IMR-90 (cell line): ENCODE measurements around the gene COL4A2. TPM values are rescaled to one million over a fixed set of nuclear protein-coding genes. Genes with fewer than 3 reads are reported as not detected.

Experiments used
- ATAC-seq: fragments of 200-7000 bp; cut with Tn5 transposase; 2 replicates; pipeline ENCODE4 v1.9.1; 2020; ENCODE audit warnings: low read depth, mild to moderate bottlenecking, moderate library complexity
- BruUV-seq: library from RNA; stranded (reverse); fragments of 400-500 nt; replicated peaks from 2 replicates; lab custom pipeline; 2021; lab: Mats Ljungman, UMichigan
- CTCF ChIA-PET: fragments of 300-600 bp; formaldehyde crosslinking; extraction: SDS; loops from one replicate; lab custom pipeline; 2021; ENCODE audit warnings: antibody characterized with exemption; lab: Yijun Ruan, JAX
- POLR2A ChIA-PET: fragments of 300-600 bp; sonication (Branson Sonifier 250); formaldehyde crosslinking; loops from one replicate; lab custom pipeline; 2022; ENCODE audit warnings: antibody characterized with exemption; ENCODE audit not compliant: unreplicated experiment; lab: Charles Lee
- DNase-seq: peaks from one replicate; pipeline ENCODE4 v3.0.0; 2013
- H2AFZ ChIP-seq: replicated peaks from 2 replicates; pipeline ENCODE3; 2013; ENCODE audit warnings: low read length, mild to moderate bottlenecking; ENCODE audit not compliant: poor library complexity
- H2AK5ac ChIP-seq: 2 replicates; pipeline ENCODE4 v1.6.1; 2013; ENCODE audit warnings: low read depth, low read length, inconsistent platforms
- H2AK9ac ChIP-seq: replicated peaks from 2 replicates; pipeline ENCODE3; 2013; ENCODE audit warnings: mild to moderate bottlenecking, low read depth, low read length, moderate library complexity; ENCODE audit not compliant: poor library complexity
- H2BK120ac ChIP-seq: 2 replicates; pipeline ENCODE4 v1.6.1; 2013; ENCODE audit warnings: low read depth, low read length, inconsistent platforms
- H2BK15ac ChIP-seq: 3 replicates; pipeline ENCODE4 v1.6.1; 2013; ENCODE audit warnings: low read depth, low read length, inconsistent platforms
- H2BK20ac ChIP-seq: 2 replicates; pipeline ENCODE4 v1.6.1; 2013; ENCODE audit warnings: low read depth, mild to moderate bottlenecking, inconsistent platforms, low read length, moderate library complexity
- H2BK5ac ChIP-seq: 2 replicates; pipeline ENCODE4 v1.6.1; 2013; ENCODE audit warnings: mild to moderate bottlenecking, low read depth, low read length, inconsistent platforms; ENCODE audit not compliant: poor library complexity, severe bottlenecking
- H3K14ac ChIP-seq: replicated peaks from 2 replicates; pipeline ENCODE4 v1.6.1; 2013; ENCODE audit warnings: low read depth, low read length, inconsistent platforms
- H3K18ac ChIP-seq: 2 replicates; pipeline ENCODE4 v1.6.1; 2013; ENCODE audit warnings: low read depth, low read length, control low read depth
- H3K23ac ChIP-seq: 2 replicates; pipeline ENCODE4 v1.6.1; 2013; ENCODE audit warnings: low read depth, low read length, inconsistent platforms
- H3K27ac ChIP-seq: 2 replicates; pipeline ENCODE4 v1.5.1; 2013; ENCODE audit warnings: mild to moderate bottlenecking, control low read depth, low read length; ENCODE audit not compliant: insufficient read depth
- H3K27me3 ChIP-seq: 2 replicates; pipeline ENCODE4 v1.6.1; 2013; ENCODE audit warnings: low read length; ENCODE audit not compliant: control insufficient read depth, insufficient read depth
- H3K36me3 ChIP-seq: 2 replicates; pipeline ENCODE4 v1.6.1; 2013; ENCODE audit warnings: low read length, mixed read lengths; ENCODE audit not compliant: control insufficient read depth, insufficient read depth
- H3K4ac ChIP-seq: 2 replicates; pipeline ENCODE4 v1.6.1; 2013; ENCODE audit warnings: low read depth, low read length, inconsistent platforms
- H3K4me1 ChIP-seq: 2 replicates; pipeline ENCODE4 v1.6.1; 2013; ENCODE audit warnings: low read length, mixed read lengths; ENCODE audit not compliant: control insufficient read depth, insufficient read depth
- H3K4me2 ChIP-seq: 2 replicates; pipeline ENCODE4 v1.6.1; 2013; ENCODE audit warnings: low read depth, mild to moderate bottlenecking, control low read depth, low read length, moderate library complexity
- H3K4me3 ChIP-seq: 2 replicates; pipeline ENCODE4 v1.5.1; 2013; ENCODE audit warnings: low read depth, mild to moderate bottlenecking, control low read depth, low read length, moderate library complexity; ENCODE audit not compliant: insufficient read depth
- H3K56ac ChIP-seq: 2 replicates; pipeline ENCODE4 v1.6.1; 2013; ENCODE audit warnings: low read length, inconsistent platforms; ENCODE audit not compliant: insufficient read depth; ENCODE audit errors: extremely low read depth
- H3K79me1 ChIP-seq, 2 experiments: 2 replicates each; pipeline ENCODE4 v1.6.1; 2013; ENCODE audit warnings: low read length in 2 of 2, inconsistent platforms in 1 of 2, low read depth in 1 of 2
- H3K9ac ChIP-seq: 2 replicates; pipeline ENCODE4 v1.6.1; 2013; ENCODE audit warnings: low read depth, low read length, control low read depth
- H3K9me1 ChIP-seq: 2 replicates; pipeline ENCODE4 v1.6.1; 2013; ENCODE audit warnings: low read length, inconsistent platforms; ENCODE audit not compliant: insufficient read depth
- H3K9me3 ChIP-seq: 2 replicates; pipeline ENCODE4 v1.6.1; 2013; ENCODE audit warnings: low read length; ENCODE audit not compliant: control insufficient read depth, insufficient read depth
- H4K20me1 ChIP-seq: 2 replicates; pipeline ENCODE4 v1.6.1; 2013; ENCODE audit warnings: low read length, inconsistent platforms; ENCODE audit not compliant: insufficient read depth
- H4K5ac ChIP-seq: 2 replicates; pipeline ENCODE4 v1.6.1; 2013; ENCODE audit warnings: mild to moderate bottlenecking, low read depth, low read length, control low read depth
- H4K8ac ChIP-seq, 2 experiments: 2 replicates each; pipeline ENCODE4 v1.6.1; 2013; ENCODE audit warnings: low read depth in 2 of 2, low read length in 2 of 2, control low read depth in 1 of 2, inconsistent platforms in 1 of 2
- H4K91ac ChIP-seq: 2 replicates; pipeline ENCODE4 v1.6.1; 2013; ENCODE audit warnings: low read depth, low read length, inconsistent platforms; ENCODE audit not compliant: insufficient read depth
- BHLHE40 ChIP-seq: fragments of 150-350 bp; IDR thresholded peaks from 2 replicates; pipeline ENCODE4 v1.6.1; 2016; ENCODE audit warnings: mild to moderate bottlenecking, low read depth, low read length
- CEBPB ChIP-seq: IDR thresholded peaks from 2 replicates; pipeline ENCODE4 v1.6.1; 2012; ENCODE audit warnings: low read depth, low read length, improper control_type of control experiment
- CHD1 ChIP-seq: IDR thresholded peaks from 2 replicates; pipeline ENCODE4 v1.6.1; 2012; ENCODE audit warnings: low read depth, low read length, improper control_type of control experiment
- FOS ChIP-seq: fragments of 150-350 bp; IDR thresholded peaks from 2 replicates; pipeline ENCODE4 v1.6.1; 2016; ENCODE audit warnings: low read depth, low read length
- MAFK ChIP-seq: IDR thresholded peaks from 2 replicates; pipeline ENCODE4 v1.6.1; 2012; ENCODE audit warnings: low read depth, low read length, improper control_type of control experiment
- MAZ ChIP-seq: IDR thresholded peaks from 2 replicates; pipeline ENCODE4 v1.6.1; 2012; ENCODE audit warnings: low read depth, mild to moderate bottlenecking, low read length, improper control_type of control experiment, moderate library complexity, borderline replicate concordance
- MXI1 ChIP-seq: IDR thresholded peaks from 2 replicates; pipeline ENCODE4 v1.6.1; 2012; ENCODE audit warnings: low read depth, mild to moderate bottlenecking, low read length, moderate library complexity, borderline replicate concordance
- NFE2L2 ChIP-seq: fragments of 150-350 bp; IDR thresholded peaks from 2 replicates; pipeline ENCODE4 v1.6.1; 2016; ENCODE audit warnings: low read depth, mild to moderate bottlenecking, low read length
- POLR2A ChIP-seq: IDR thresholded peaks from 2 replicates; pipeline ENCODE4 v1.6.1; 2012; ENCODE audit warnings: mild to moderate bottlenecking, low read depth, low read length
- RAD21 ChIP-seq: IDR thresholded peaks from 2 replicates; pipeline ENCODE4 v1.6.1; 2012; ENCODE audit warnings: low read length, improper control_type of control experiment
- RCOR1 ChIP-seq: IDR thresholded peaks from 2 replicates; pipeline ENCODE4 v1.6.1; 2012; ENCODE audit warnings: mild to moderate bottlenecking, low read length, improper control_type of control experiment; ENCODE audit not compliant: insufficient replicate concordance
- RFX5 ChIP-seq: IDR thresholded peaks from 2 replicates; pipeline ENCODE4 v1.8.0; 2012; ENCODE audit warnings: low read depth, mild to moderate bottlenecking, low read length, moderate library complexity
- SMC3 ChIP-seq: fragments of 150-350 bp; IDR thresholded peaks from 2 replicates; pipeline ENCODE4 v1.6.1; 2016; ENCODE audit warnings: low read depth, mild to moderate bottlenecking, antibody characterized with exemption, low read length, moderate library complexity
- WGBS, 2 experiments: methylation state at CpG; one replicate each; pipeline versions ENCODE4 v1.1.5 to v1.1.7; 2013; ENCODE audit warnings: missing lambda C conversion rate in 2 of 2; ENCODE audit not compliant: insufficient read length in 1 of 2; ENCODE audit errors: extremely low coverage in 2 of 2; 5-methylcytosine and 5-hydroxymethylcytosine counted together
- dilution Hi-C: fragments of 300-500 bp; cut with HindIII; formaldehyde crosslinking; loops from one replicate; pipeline ENCODE4 v1.14.3; 2018; ENCODE audit warnings: low sequenced_read_pairs; ENCODE audit not compliant: unreplicated experiment
- in situ Hi-C: fragments of 300-500 bp; cut with MboI; formaldehyde crosslinking; loops from 3 replicates; pipeline ENCODE4 v1.14.3; 2019; ENCODE audit warnings: low sequenced_read_pairs, inconsistent platforms, mixed read lengths
- intact Hi-C: fragments of 100-400 bp; cut with micrococcal nuclease; formaldehyde crosslinking; loops from 2 replicates; pipeline ENCODE4 v1.10.0; 2022
- polyA plus RNA-seq, 3 experiments: library from polyadenylated mRNA; depleted of rRNA; stranded (reverse); fragments of >200 nt; gene quantifications; 2 replicates each; pipeline ENCODE4 v1.2.3, GENCODE V29; 2012; ENCODE audit warnings: low replicate concordance in 1 of 3
- total RNA-seq: library from RNA; depleted of rRNA; stranded (reverse); fragments of >200 nt; gene quantifications from 2 replicates; pipeline ENCODE4 v1.2.3, GENCODE V29; 2012
- TF ChIP-seq, protein P1 (sequence below): conservative IDR thresholded peaks from 2 replicates; pipeline ENCODE4 v1.5.1; 2012; ENCODE audit warnings: mild to moderate bottlenecking, low read depth, low read length, improper control_type of control experiment
- TF ChIP-seq, protein P2 (sequence below): fragments of 150-350 bp; IDR thresholded peaks from 2 replicates; pipeline ENCODE4 v1.6.1; 2016; ENCODE audit warnings: low read depth, mild to moderate bottlenecking, low read length, moderate library complexity, borderline replicate concordance
- TF ChIP-seq, protein P3 (sequence below): fragments of 150-350 bp; IDR thresholded peaks from 2 replicates; pipeline ENCODE4 v1.6.1; 2017; ENCODE audit warnings: mild to moderate bottlenecking, antibody characterized with exemption, low read length, low read depth

Gene COL4A2
- total and polyA plus RNA-seq, 2 of the 4 experiments (the other 2 are of a cell fraction), result 90.7 to 457 TPM

- H3K27me3 ChIP-seq, result no peaks in the 10 kb centered on the region
- ChIA-PET CTCF (interaction anchor here (0.5 to 1.0 kb wide), 3 partner anchors 13 to 37 kb away, joined by 3 read pairs; no protein-coding TSS in a partner anchor), POLR2A (no interaction called here)
- no peak overlapping the region for H2BK5ac ChIP-seq
- dilution Hi-C loops (no loop called here), intact Hi-C loops (no loop called here), in situ Hi-C loops (no loop called here)
- H2BK20ac ChIP-seq, result no peak overlapping the region
- H3K9me1 ChIP-seq, result peaks cover 59% of the 10 kb centered on the region
- H2AK9ac ChIP-seq, result no peak overlapping the region
- no peak overlapping the region for H3K4me2 ChIP-seq
- H3K9me3 ChIP-seq, result no peaks in the 10 kb centered on the region
- H3K56ac ChIP-seq, result no peak overlapping the region
- no peak overlapping the region for H2AFZ ChIP-seq
- TF ChIP-seq MAFK, result no peak
- TF ChIP-seq, protein P1, sequence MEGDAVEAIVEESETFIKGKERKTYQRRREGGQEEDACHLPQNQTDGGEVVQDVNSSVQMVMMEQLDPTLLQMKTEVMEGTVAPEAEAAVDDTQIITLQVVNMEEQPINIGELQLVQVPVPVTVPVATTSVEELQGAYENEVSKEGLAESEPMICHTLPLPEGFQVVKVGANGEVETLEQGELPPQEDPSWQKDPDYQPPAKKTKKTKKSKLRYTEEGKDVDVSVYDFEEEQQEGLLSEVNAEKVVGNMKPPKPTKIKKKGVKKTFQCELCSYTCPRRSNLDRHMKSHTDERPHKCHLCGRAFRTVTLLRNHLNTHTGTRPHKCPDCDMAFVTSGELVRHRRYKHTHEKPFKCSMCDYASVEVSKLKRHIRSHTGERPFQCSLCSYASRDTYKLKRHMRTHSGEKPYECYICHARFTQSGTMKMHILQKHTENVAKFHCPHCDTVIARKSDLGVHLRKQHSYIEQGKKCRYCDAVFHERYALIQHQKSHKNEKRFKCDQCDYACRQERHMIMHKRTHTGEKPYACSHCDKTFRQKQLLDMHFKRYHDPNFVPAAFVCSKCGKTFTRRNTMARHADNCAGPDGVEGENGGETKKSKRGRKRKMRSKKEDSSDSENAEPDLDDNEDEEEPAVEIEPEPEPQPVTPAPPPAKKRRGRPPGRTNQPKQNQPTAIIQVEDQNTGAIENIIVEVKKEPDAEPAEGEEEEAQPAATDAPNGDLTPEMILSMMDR, result no peak
- no peak for TF ChIP-seq BHLHE40
- TF ChIP-seq SMC3, result no peak
- TF ChIP-seq RAD21, result no peak
- TF ChIP-seq, protein P2, sequence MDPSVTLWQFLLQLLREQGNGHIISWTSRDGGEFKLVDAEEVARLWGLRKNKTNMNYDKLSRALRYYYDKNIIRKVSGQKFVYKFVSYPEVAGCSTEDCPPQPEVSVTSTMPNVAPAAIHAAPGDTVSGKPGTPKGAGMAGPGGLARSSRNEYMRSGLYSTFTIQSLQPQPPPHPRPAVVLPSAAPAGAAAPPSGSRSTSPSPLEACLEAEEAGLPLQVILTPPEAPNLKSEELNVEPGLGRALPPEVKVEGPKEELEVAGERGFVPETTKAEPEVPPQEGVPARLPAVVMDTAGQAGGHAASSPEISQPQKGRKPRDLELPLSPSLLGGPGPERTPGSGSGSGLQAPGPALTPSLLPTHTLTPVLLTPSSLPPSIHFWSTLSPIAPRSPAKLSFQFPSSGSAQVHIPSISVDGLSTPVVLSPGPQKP, result no peak
- no peak for TF ChIP-seq MAZ
- TF ChIP-seq, protein P3, sequence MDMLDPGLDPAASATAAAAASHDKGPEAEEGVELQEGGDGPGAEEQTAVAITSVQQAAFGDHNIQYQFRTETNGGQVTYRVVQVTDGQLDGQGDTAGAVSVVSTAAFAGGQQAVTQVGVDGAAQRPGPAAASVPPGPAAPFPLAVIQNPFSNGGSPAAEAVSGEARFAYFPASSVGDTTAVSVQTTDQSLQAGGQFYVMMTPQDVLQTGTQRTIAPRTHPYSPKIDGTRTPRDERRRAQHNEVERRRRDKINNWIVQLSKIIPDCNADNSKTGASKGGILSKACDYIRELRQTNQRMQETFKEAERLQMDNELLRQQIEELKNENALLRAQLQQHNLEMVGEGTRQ, result no peak
- TF ChIP-seq FOS, result no peak
- no peak for TF ChIP-seq CEBPB
- no peak for TF ChIP-seq NFE2L2
- TF ChIP-seq CHD1, result no peak
- TF ChIP-seq RFX5, result no peak
- no peak for TF ChIP-seq RCOR1
- TF ChIP-seq POLR2A, result no peak
- no peak for TF ChIP-seq MXI1
- DNase-seq, result no peak
- no peak for ATAC-seq
- no CpG with 5 or more reads among the region's 1 CpG for WGBS, 2 experiments
- H2BK120ac ChIP-seq, result no peak overlapping the region
- H4K5ac ChIP-seq, result no peak overlapping the region
- peaks cover 28% of the 10 kb centered on the region for H3K4me1 ChIP-seq
- peaks cover 35 to 92% of the 10 kb centered on the region in 2 experiments for H3K79me1 ChIP-seq
- peak overlapping the region; percentile 16; the same call in 1 of the 2 replicates for H3K14ac ChIP-seq
- peaks cover 38% of the 10 kb centered on the region for H3K36me3 ChIP-seq
- no peak overlapping the region for H4K91ac ChIP-seq
- BruUV-seq, result no TSS peak
- no peak overlapping the region for H3K18ac ChIP-seq
- no peak overlapping the region for H3K4me3 ChIP-seq
- no peak overlapping the region for H4K8ac ChIP-seq
- H2AK5ac ChIP-seq, result peak overlapping the region; percentile 43; the same call in 1 of the 2 replicates
- H3K27ac ChIP-seq, result no peak overlapping the region
- no peak overlapping the region for H3K9ac ChIP-seq
- peaks cover 96% of the 10 kb centered on the region for H4K20me1 ChIP-seq
- no peak overlapping the region for H2BK15ac ChIP-seq
- no peak overlapping the region for H3K4ac ChIP-seq
- H3K23ac ChIP-seq, result no peak overlapping the region
These were observed 24.7 kb upstream of the COL4A2 start for GRCh38 chr13:110282316-110282841.
